ENCODE results near the gene MDN1.

Gene MDN1

GRCh38 chr6:89768324-89768723 lies 51.3 kb downstream of the MDN1 start:
- no peak overlapping the region for H3K4me3 ChIP-seq (ENCODE audit: low read depth, low read length)
- no peak for TF ChIP-seq CTCF (IDR thresholded peaks at IDR 0.05; ENCODE audit: borderline replicate concordance, insufficient read depth, low read depth, low read length)

- TF ChIP-seq CTCF (IDR thresholded peaks at IDR 0.05; ENCODE audit: borderline replicate concordance, insufficient read depth, low read depth, low read length), result no peak
- no peak overlapping the region for H3K4me3 ChIP-seq (ENCODE audit: low read depth, low read length)
Measured at GRCh38 chr6:89763550-89763949, 56.0 kb downstream of the MDN1 start.

GRCh38 chr6:89758830-89759229 lies 60.8 kb downstream of the MDN1 start:
- no peak for TF ChIP-seq CTCF (IDR thresholded peaks at IDR 0.05; ENCODE audit: borderline replicate concordance, insufficient read depth, low read depth, low read length)
- no peak overlapping the region for H3K4me3 ChIP-seq (ENCODE audit: low read depth, low read length)

GRCh38 chr6:89750338-89750737 lies 69.3 kb downstream of the MDN1 start:
- no peak for TF ChIP-seq CTCF (IDR thresholded peaks at IDR 0.05; ENCODE audit: borderline replicate concordance, insufficient read depth, low read depth, low read length)
- no peak overlapping the region for H3K4me3 ChIP-seq (ENCODE audit: low read depth, low read length)

- no peak for TF ChIP-seq CTCF (IDR thresholded peaks at IDR 0.05; ENCODE audit: borderline replicate concordance, insufficient read depth, low read depth, low read length)
- H3K4me3 ChIP-seq (ENCODE audit: low read depth, low read length), result no peak overlapping the region
Measured at GRCh38 chr6:89749918-89750317, 69.7 kb downstream of the MDN1 start.

- no peak overlapping the region for H3K4me3 ChIP-seq (ENCODE audit: low read depth, low read length)
- no peak for TF ChIP-seq CTCF (IDR thresholded peaks at IDR 0.05; ENCODE audit: borderline replicate concordance, insufficient read depth, low read depth, low read length)
Measured at GRCh38 chr6:89745716-89746115, 73.9 kb downstream of the MDN1 start.

- no peak overlapping the region for H3K4me3 ChIP-seq (ENCODE audit: low read depth, low read length)
- no peak for TF ChIP-seq CTCF (IDR thresholded peaks at IDR 0.05; ENCODE audit: borderline replicate concordance, insufficient read depth, low read depth, low read length)
Measured at GRCh38 chr6:89745096-89745495, 74.5 kb downstream of the MDN1 start.
